CD4-positive, alpha-beta memory T cell (primary cell): ENCODE data around the gene XPO6. TPM values are rescaled to one million over a fixed set of nuclear protein-coding genes. Genes with fewer than 3 reads are reported as not detected.
"Not testable (repeated sequence)": the region's sequence is repeated elsewhere in the genome, so short reads cannot be mapped to it uniquely, and the experiment has no call there.

ENCODE experiments used
- CTCF ChIA-PET: fragments of 350-600 bp; sonication (Branson Sonifier 250); formaldehyde crosslinking; loops from one replicate; lab custom pipeline; 2021; ENCODE audit warnings: inconsistent platforms; ENCODE audit not compliant: partially characterized antibody; lab: Charles Lee
- POLR2A ChIA-PET: fragments of 350-600 bp; sonication (Branson Sonifier 250); formaldehyde crosslinking; loops from one replicate; lab custom pipeline; 2021; ENCODE audit not compliant: partially characterized antibody; lab: Charles Lee
- DNase-seq, 5 donors: peaks; one replicate each; pipeline versions ENCODE4 v3.0.0 to v3.0.0-alpha.2; 2020 to 2022; ENCODE audit warnings: mixed read lengths in 1 of 5
- H3K27ac ChIP-seq: one replicate; pipeline ENCODE4 v1.7.0; 2013; ENCODE audit warnings: low read depth, low read length
- H3K27me3 ChIP-seq: 2 replicates; pipeline ENCODE4 v1.7.0; 2013; ENCODE audit warnings: mild to moderate bottlenecking, low read length, moderate library complexity; ENCODE audit not compliant: insufficient read depth
- H3K36me3 ChIP-seq: 2 replicates; pipeline ENCODE4 v1.7.0; 2013; ENCODE audit warnings: mild to moderate bottlenecking, low read length, moderate library complexity; ENCODE audit not compliant: insufficient read depth
- H3K4me1 ChIP-seq: 2 replicates; pipeline ENCODE4 v1.7.0; 2013; ENCODE audit warnings: mild to moderate bottlenecking, low read length, moderate library complexity; ENCODE audit not compliant: insufficient read depth
- H3K4me3 ChIP-seq, 2 donors: one replicate each; pipeline ENCODE4 v1.7.0; 2013; ENCODE audit warnings: low read length in 2 of 2, mild to moderate bottlenecking in 1 of 2
- H3K9me3 ChIP-seq, 2 donors: one replicate each; pipeline ENCODE4 v1.7.0; 2013; ENCODE audit warnings: low read length in 2 of 2, control low read depth in 1 of 2; ENCODE audit not compliant: control insufficient read depth in 1 of 2
- H3K27ac Mint-ChIP-seq, 7 donors: one replicate each; pipeline ENCODE4 v1.8.0; 2020 to 2021; ENCODE audit warnings: mixed read lengths in 7 of 7, mild to moderate bottlenecking in 6 of 7, inconsistent platforms in 3 of 7, moderate library complexity in 3 of 7
- H3K27me3 Mint-ChIP-seq, 2 donors: one replicate each; pipeline ENCODE4 v1.8.0; 2020 to 2021; ENCODE audit warnings: mixed read lengths in 2 of 2
- H3K36me3 Mint-ChIP-seq, 2 donors: one replicate each; pipeline ENCODE4 v1.8.0; 2020 to 2021; ENCODE audit warnings: mixed read lengths in 2 of 2, inconsistent platforms in 1 of 2, mild to moderate bottlenecking in 1 of 2
- H3K4me1 Mint-ChIP-seq, 4 donors: one replicate each; pipeline ENCODE4 v1.8.0; 2020 to 2021; ENCODE audit warnings: mixed read lengths in 4 of 4, mild to moderate bottlenecking in 1 of 4
- H3K4me3 Mint-ChIP-seq, 8 donors: one replicate each; pipeline ENCODE4 v1.8.0; 2020 to 2021; ENCODE audit warnings: mixed read lengths in 8 of 8, mild to moderate bottlenecking in 7 of 8, moderate library complexity in 6 of 8, inconsistent platforms in 3 of 8
- H3K9me3 Mint-ChIP-seq, 8 donors: one replicate each; pipeline ENCODE4 v1.8.0; 2020 to 2021; ENCODE audit warnings: mixed read lengths in 8 of 8, mild to moderate bottlenecking in 5 of 8, inconsistent platforms in 3 of 8, moderate library complexity in 1 of 8
- intact Hi-C: fragments of 100-400 bp; cut with micrococcal nuclease; formaldehyde crosslinking; loops from one replicate; pipeline ENCODE4 v1.15.1; 2023
- polyA plus RNA-seq, 2 donors: library from polyadenylated mRNA; unstranded; fragments of 300-500 nt; fragmentation: Illumina TruSeq; gene quantifications; one replicate each; pipeline ENCODE4 v1.2.3, GENCODE V29; 2021
- total RNA-seq, 2 experiments: library from RNA; stranded (reverse); gene quantifications; one replicate each; pipeline ENCODE4 v1.2.3, GENCODE V29; 2021

XPO6 gene
- total and polyA plus RNA-seq, 4 experiments from 2014 or later: 35.7 to 350 (median 219) TPM

GRCh38 chr16:28223909-28224308 is 12.1 kb upstream of the XPO6 start:
- CTCF ChIA-PET: interaction anchor here (22.4 kb wide), 1 partner anchor 90 kb away, joined by 569 read pairs; no protein-coding TSS in a partner anchor
- H3K4me1 ChIP-seq, H3K36me3 ChIP-seq, H3K27me3 ChIP-seq, H3K4me3 ChIP-seq, DNase-seq, H3K27me3 Mint-ChIP-seq, H3K9me3 ChIP-seq, POLR2A ChIA-PET, H3K9me3 Mint-ChIP-seq, H3K4me3 Mint-ChIP-seq, H3K27ac Mint-ChIP-seq, H3K4me1 Mint-ChIP-seq, intact Hi-C loops, H3K36me3 Mint-ChIP-seq, H3K27ac ChIP-seq: not testable (repeated sequence)

GRCh38 chr16:28219777-28220176 is 8.0 kb upstream of the XPO6 start:
- DNase-seq, H3K36me3 Mint-ChIP-seq, H3K27ac ChIP-seq, H3K4me1 ChIP-seq, H3K4me3 ChIP-seq, H3K36me3 ChIP-seq, H3K4me1 Mint-ChIP-seq, H3K27me3 Mint-ChIP-seq, H3K27me3 ChIP-seq, H3K9me3 ChIP-seq, H3K9me3 Mint-ChIP-seq, H3K4me3 Mint-ChIP-seq: not testable (repeated sequence)
- intact Hi-C loops: loop anchor here (10.0 kb wide), 1 partner anchor 95 kb away; no protein-coding TSS in a partner anchor
- ChIA-PET POLR2A (interaction anchor here (0.8 to 1.0 kb wide), 2 partner anchors 33 to 83 kb away, joined by 4 read pairs; no protein-coding TSS in a partner anchor), CTCF (interaction anchor here (0.8 to 22.4 kb wide), 7 partner anchors 22 to 248 kb away, joined by 3 to 569 read pairs (median 6); no protein-coding TSS in a partner anchor)
- H3K27ac Mint-ChIP-seq: peak overlapping the region in 2 of 7 donors; percentile 12 to 31

GRCh38 chr16:28219282-28219681 is 7.5 kb upstream of the XPO6 start:
- no peak for DNase-seq
- Mint-ChIP-seq H3K4me3 (no peak overlapping the region), H3K9me3 (no peaks in the 10 kb centered on the region), H3K27me3 (no peaks in the 10 kb centered on the region), H3K36me3 (no peaks in the 10 kb centered on the region), H3K27ac (peak overlapping the region in 3 of 7 donors; percentile 8 to 51 (median 31)), H3K4me1 (peaks cover 2 to 7% (median 5%) of the 10 kb centered on the region in 4 donors)
- no peaks in the 10 kb centered on the region for H3K27me3 ChIP-seq
- intact Hi-C loops: loop anchor here (10.0 kb wide), 1 partner anchor 96 kb away; no protein-coding TSS in a partner anchor
- H3K9me3 ChIP-seq: no peaks in the 10 kb centered on the region
- H3K4me3 ChIP-seq: no peak overlapping the region
- H3K4me1 ChIP-seq: no peaks in the 10 kb centered on the region
- H3K36me3 ChIP-seq: no peaks in the 10 kb centered on the region
- no peak overlapping the region for H3K27ac ChIP-seq
- ChIA-PET POLR2A (interaction anchor here (1.0 kb wide), 1 partner anchor 83 kb away, joined by 4 read pairs; no protein-coding TSS in a partner anchor), CTCF (interaction anchor here (1.0 to 22.4 kb wide), 11 partner anchors 14 to 247 kb away, joined by 3 to 569 read pairs (median 14); no protein-coding TSS in a partner anchor)

- CTCF ChIA-PET: interaction anchor here (0.6 to 22.4 kb wide), 37 partner anchors 9 to 421 kb away, joined by 3 to 569 read pairs (median 5); no protein-coding TSS in a partner anchor
- Histone ChIP-seq H3K9me3 (no peaks in the 10 kb centered on the region), H3K27me3 (no peaks in the 10 kb centered on the region), H3K4me1 (no peaks in the 10 kb centered on the region), H3K4me3 (no peak overlapping the region), H3K27ac (no peak overlapping the region), H3K36me3 (no peaks in the 10 kb centered on the region)
- Mint-ChIP-seq H3K27ac (peak overlapping the region; percentile 47 to 90 (median 63)), H3K4me3 (no peak overlapping the region), H3K4me1 (peaks cover 2 to 7% (median 5%) of the 10 kb centered on the region in 4 donors), H3K9me3 (no peaks in the 10 kb centered on the region), H3K27me3 (no peaks in the 10 kb centered on the region), H3K36me3 (no peaks in the 10 kb centered on the region)
- DNase-seq: peak; percentile 67 to 81 (median 77)
- intact Hi-C loops: loop anchor here (1.0 to 10.0 kb wide), 3 partner anchors 77 to 97 kb away; no protein-coding TSS in a partner anchor
- POLR2A ChIA-PET: interaction anchor here (1.0 to 12.6 kb wide), 6 partner anchors 8 to 246 kb away, joined by 3 to 301 read pairs (median 4); no protein-coding TSS in a partner anchor
These were observed 6.3 kb upstream of the XPO6 start for GRCh38 chr16:28218109-28218508.

- Mint-ChIP-seq H3K27ac (peak overlapping the region in 3 of 7 donors; percentile 7 to 22 (median 18)), H3K9me3 (no peaks in the 10 kb centered on the region), H3K27me3 (no peaks in the 10 kb centered on the region), H3K4me1 (peaks cover 2 to 9% (median 6%) of the 10 kb centered on the region in 4 donors), H3K36me3 (no peaks in the 10 kb centered on the region), H3K4me3 (no peak overlapping the region)
- H3K27me3 ChIP-seq: no peaks in the 10 kb centered on the region
- POLR2A ChIA-PET: interaction anchor here (1.1 to 12.6 kb wide), 3 partner anchors 23 to 77 kb away, joined by 3 to 301 read pairs (median 4); no protein-coding TSS in a partner anchor
- no peaks in the 10 kb centered on the region for H3K36me3 ChIP-seq
- H3K9me3 ChIP-seq: no peaks in the 10 kb centered on the region
- CTCF ChIA-PET: interaction anchor here (0.7 to 22.4 kb wide), 23 partner anchors 8 to 245 kb away, joined by 3 to 569 read pairs (median 6); no protein-coding TSS in a partner anchor
- H3K4me1 ChIP-seq: peaks cover 3% of the 10 kb centered on the region
- no peak for DNase-seq
- intact Hi-C loops: loop anchor here (10.0 kb wide), 1 partner anchor 97 kb away; no protein-coding TSS in a partner anchor
- H3K4me3 ChIP-seq: no peak overlapping the region
- H3K27ac ChIP-seq: no peak overlapping the region
These were observed 5.6 kb upstream of the XPO6 start for GRCh38 chr16:28217326-28217725.

- Mint-ChIP-seq H3K4me1 (peaks cover 11 to 36% (median 23%) of the 10 kb centered on the region in 4 donors), H3K9me3 (peaks cover 0 to 1% (median 0%) of the 10 kb centered on the region in 8 donors), H3K27me3 (no peaks in the 10 kb centered on the region), H3K36me3 (peaks cover 7 to 19% of the 10 kb centered on the region in 2 donors), H3K27ac (peak overlapping the region in 3 of 7 donors; percentile 51 to 78 (median 64)), H3K4me3 (peak overlapping the region in 3 of 8 donors; percentile 15 to 46 (median 41))
- intact Hi-C loops: loop anchor here (10.0 kb wide), 1 partner anchor 101 kb away; no protein-coding TSS in a partner anchor
- POLR2A ChIA-PET: interaction anchor here (0.9 to 12.6 kb wide), 3 partner anchors 24 to 73 kb away, joined by 3 to 301 read pairs (median 229); no protein-coding TSS in a partner anchor
- Histone ChIP-seq H3K4me1 (peaks cover 26% of the 10 kb centered on the region), H3K4me3 (no peak overlapping the region), H3K27me3 (no peaks in the 10 kb centered on the region), H3K36me3 (peaks cover 3% of the 10 kb centered on the region), H3K9me3 (no peaks in the 10 kb centered on the region), H3K27ac (no peak overlapping the region)
- CTCF ChIA-PET: interaction anchor here (0.9 to 22.4 kb wide), 3 partner anchors 63 to 145 kb away, joined by 3 to 569 read pairs (median 4); no protein-coding TSS in a partner anchor
- no peak for DNase-seq
These were observed 1.6 kb upstream of the XPO6 start for GRCh38 chr16:28213396-28213795.

GRCh38 chr16:28212532-28212873 is 738 bp upstream of the XPO6 start:
- H3K36me3 ChIP-seq: peaks cover 6% of the 10 kb centered on the region
- DNase-seq: no peak
- POLR2A ChIA-PET: interaction anchor here (0.8 to 12.6 kb wide), 7 partner anchors 23 to 72 kb away, joined by 3 to 301 read pairs (median 3); no protein-coding TSS in a partner anchor
- CTCF ChIA-PET: interaction anchor here (6.1 to 22.4 kb wide), 2 partner anchors 25 to 79 kb away, joined by 31 to 569 read pairs; no protein-coding TSS in a partner anchor
- no peaks in the 10 kb centered on the region for H3K27me3 Mint-ChIP-seq
- peak overlapping the region; percentile 64 to 98 (median 92) for H3K27ac Mint-ChIP-seq
- peak overlapping the region in 1 of 2 donors; percentile 49 for H3K4me3 ChIP-seq
- peaks cover 35% of the 10 kb centered on the region for H3K4me1 ChIP-seq
- no peak overlapping the region for H3K27ac ChIP-seq
- H3K27me3 ChIP-seq: no peaks in the 10 kb centered on the region
- H3K9me3 Mint-ChIP-seq: peaks cover 0 to 1% (median 0%) of the 10 kb centered on the region in 8 donors
- peak overlapping the region; percentile 83 to 94 (median 90) for H3K4me3 Mint-ChIP-seq
- peaks cover 14 to 39% (median 26%) of the 10 kb centered on the region in 4 donors for H3K4me1 Mint-ChIP-seq
- intact Hi-C loops: loop anchor here (1.0 to 10.0 kb wide), 2 partner anchors 71 to 102 kb away; no protein-coding TSS in a partner anchor
- no peaks in the 10 kb centered on the region for H3K9me3 ChIP-seq
- peaks cover 8 to 24% of the 10 kb centered on the region in 2 donors for H3K36me3 Mint-ChIP-seq
